Glutamatergic neuron (in vitro differentiated cells): ENCODE results near the gene AHDC1. TPM values are rescaled to one million over a fixed set of nuclear protein-coding genes. Genes with fewer than 3 reads are reported as not detected.
A peak's percentile ranks its signal among the peaks of the same experiment; 100 is the strongest.

Source experiments
- DNase-seq: peaks from one replicate; pipeline ENCODE4 v3.0.0; 2022
- H3K27ac Mint-ChIP-seq: one replicate; pipeline ENCODE4 v1.8.0; 2020; ENCODE audit warnings: mild to moderate bottlenecking, mixed read lengths, inconsistent platforms; ENCODE audit not compliant: unreplicated experiment
- H3K27me3 Mint-ChIP-seq: one replicate; pipeline ENCODE4 v1.8.0; 2020; ENCODE audit warnings: mild to moderate bottlenecking, moderate library complexity, mixed read lengths, inconsistent platforms; ENCODE audit not compliant: unreplicated experiment
- H3K36me3 Mint-ChIP-seq: one replicate; pipeline ENCODE4 v1.8.0; 2020; ENCODE audit warnings: mild to moderate bottlenecking, mixed read lengths, inconsistent platforms; ENCODE audit not compliant: unreplicated experiment
- H3K4me1 Mint-ChIP-seq: one replicate; pipeline ENCODE4 v1.8.0; 2020; ENCODE audit warnings: mild to moderate bottlenecking, low read depth, mixed read lengths, inconsistent platforms; ENCODE audit not compliant: unreplicated experiment
- H3K4me3 Mint-ChIP-seq: one replicate; pipeline ENCODE4 v1.8.0; 2020; ENCODE audit warnings: mild to moderate bottlenecking, mixed read lengths, inconsistent platforms; ENCODE audit not compliant: unreplicated experiment
- H3K9me3 Mint-ChIP-seq: one replicate; pipeline ENCODE4 v1.8.0; 2020; ENCODE audit warnings: mild to moderate bottlenecking, moderate library complexity, mixed read lengths, inconsistent platforms; ENCODE audit not compliant: unreplicated experiment
- CTCF ChIP-seq: fragments of 200-600 bp; sonication (generic); IDR thresholded peaks from one replicate; pipeline ENCODE4 v1.5.0; 2021; ENCODE audit not compliant: partially characterized antibody, unreplicated experiment
- total RNA-seq: library from RNA; stranded (reverse); fragmentation: NEBNext Ultra II Directional; extraction: Animal tissue kit (Norgen Biotek cat#: 25700); gene quantifications from one replicate; pipeline ENCODE4 v1.2.1, GENCODE V29; 2021; ENCODE audit not compliant: unreplicated experiment

Gene AHDC1
- total RNA-seq, 1 donor from 2014 or later = 131 TPM

GRCh38 chr1:27557596-27558340, 46.2 kb downstream of the AHDC1 start:
- H3K4me1 Mint-ChIP-seq = peaks cover 57% of the 10 kb centered on the region
- peak overlapping the region; percentile 57 for H3K27ac Mint-ChIP-seq
- no peak for TF ChIP-seq CTCF
- peaks cover 29% of the 10 kb centered on the region for H3K27me3 Mint-ChIP-seq
- no peak overlapping the region for H3K4me3 Mint-ChIP-seq
- DNase-seq = no peak
- no peaks in the 10 kb centered on the region for H3K36me3 Mint-ChIP-seq
- H3K9me3 Mint-ChIP-seq = peaks cover 11% of the 10 kb centered on the region

GRCh38 chr1:27556781-27557595, 47.0 kb downstream of the AHDC1 start:
- H3K9me3 Mint-ChIP-seq = peaks cover 6% of the 10 kb centered on the region
- H3K27me3 Mint-ChIP-seq = peaks cover 30% of the 10 kb centered on the region
- H3K4me1 Mint-ChIP-seq = peaks cover 51% of the 10 kb centered on the region
- no peaks in the 10 kb centered on the region for H3K36me3 Mint-ChIP-seq
- H3K27ac Mint-ChIP-seq = peak overlapping the region; percentile 93
- peak overlapping the region; percentile 73 for H3K4me3 Mint-ChIP-seq
- DNase-seq = peak; percentile 75
- TF ChIP-seq CTCF = peak; percentile 99

- DNase-seq = no peak
- Mint-ChIP-seq H3K27me3 (peaks cover 26% of the 10 kb centered on the region), H3K4me1 (peaks cover 47% of the 10 kb centered on the region), H3K9me3 (peaks cover 6% of the 10 kb centered on the region), H3K27ac (peak overlapping the region; percentile 93), H3K36me3 (no peaks in the 10 kb centered on the region), H3K4me3 (peak overlapping the region; percentile 73)
- no peak for TF ChIP-seq CTCF
These were observed 47.5 kb downstream of the AHDC1 start for GRCh38 chr1:27556435-27556780.

- H3K4me3 Mint-ChIP-seq = peak overlapping the region; percentile 73
- peak overlapping the region; percentile 93 for H3K27ac Mint-ChIP-seq
- H3K27me3 Mint-ChIP-seq = peaks cover 23% of the 10 kb centered on the region
- DNase-seq = peak; percentile 78
- no peaks in the 10 kb centered on the region for H3K36me3 Mint-ChIP-seq
- TF ChIP-seq CTCF = no peak
- H3K9me3 Mint-ChIP-seq = peaks cover 6% of the 10 kb centered on the region
- H3K4me1 Mint-ChIP-seq = peaks cover 41% of the 10 kb centered on the region
These were observed 48.1 kb downstream of the AHDC1 start for GRCh38 chr1:27555700-27556424.
